ENCODE measurements around the gene MEI1.

MEI1 gene

DNA sequence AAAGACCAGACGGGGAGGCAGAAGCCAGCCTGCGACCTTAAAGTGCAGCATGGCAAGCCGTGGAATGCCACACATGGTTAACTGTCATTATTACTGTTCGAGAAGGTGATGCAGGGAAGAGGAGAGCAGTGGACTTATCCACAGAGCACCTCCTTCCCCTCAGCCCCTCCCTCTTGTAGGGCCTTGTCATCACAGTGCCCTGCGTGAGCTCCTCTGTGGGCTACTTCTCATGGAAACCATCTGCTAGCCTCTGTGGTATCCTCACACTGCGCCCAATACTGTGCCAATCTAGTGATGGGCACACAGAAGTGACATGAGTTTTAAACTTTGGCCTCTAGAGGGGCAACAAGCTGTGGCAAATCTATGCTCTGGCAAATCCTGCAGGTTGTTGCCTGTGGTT is 83.0 kb downstream of the MEI1 start:
- DNase-seq (ENCODE audit: low read depth in 2 of 2) = no peak

- DNase-seq (ENCODE audit: low read depth in 2 of 2) = no peak
Measured at GRCh38 chr22:41782751-41783150, 83.4 kb downstream of the MEI1 start.

DNA sequence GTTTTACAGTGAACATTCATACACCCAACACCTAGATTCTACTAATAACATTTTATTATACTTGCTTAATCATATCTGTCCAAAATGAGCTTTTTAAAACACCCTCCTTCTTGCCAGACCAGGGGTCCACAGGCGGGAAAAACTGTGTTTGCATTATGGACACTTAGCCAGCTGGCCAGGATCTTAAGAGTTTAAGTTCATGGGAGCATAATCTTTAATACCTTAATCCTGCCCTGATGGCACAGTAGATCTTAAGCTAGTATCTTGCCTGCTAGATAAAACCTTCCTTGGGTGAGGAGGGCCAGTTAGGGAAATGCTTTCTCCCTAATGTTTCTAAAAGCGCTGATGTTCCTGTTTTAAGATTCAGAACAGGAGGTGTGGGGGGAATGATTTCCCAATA is 88.0 kb downstream of the MEI1 start:
- DNase-seq (ENCODE audit: low read depth in 2 of 2) = no peak

- DNase-seq (ENCODE audit: low read depth in 2 of 2) = no peak
Measured at GRCh38 chr22:41793871-41794270, 94.6 kb downstream of the MEI1 start.

GRCh38 chr22:41798736-41799135 is 99.4 kb downstream of the MEI1 start:
- no peak for DNase-seq (ENCODE audit: low read depth in 2 of 2)

GRCh38 chr22:41799486-41800347 is 100.4 kb downstream of the MEI1 start:
- peak in 1 of 2 experiments; percentile 1 for DNase-seq (ENCODE audit: low read depth in 2 of 2)

- DNase-seq (ENCODE audit: low read depth in 2 of 2) = peak; percentile 52
Measured at GRCh38 chr22:41800348-41801146, 101.2 kb downstream of the MEI1 start, which contains the start of gene CCDC134. Gene CCDC134, plus strand, starts transcription at chr22:41800679. Its CDS starts 8,212 bp downstream, at chr22:41808891.

DNA sequence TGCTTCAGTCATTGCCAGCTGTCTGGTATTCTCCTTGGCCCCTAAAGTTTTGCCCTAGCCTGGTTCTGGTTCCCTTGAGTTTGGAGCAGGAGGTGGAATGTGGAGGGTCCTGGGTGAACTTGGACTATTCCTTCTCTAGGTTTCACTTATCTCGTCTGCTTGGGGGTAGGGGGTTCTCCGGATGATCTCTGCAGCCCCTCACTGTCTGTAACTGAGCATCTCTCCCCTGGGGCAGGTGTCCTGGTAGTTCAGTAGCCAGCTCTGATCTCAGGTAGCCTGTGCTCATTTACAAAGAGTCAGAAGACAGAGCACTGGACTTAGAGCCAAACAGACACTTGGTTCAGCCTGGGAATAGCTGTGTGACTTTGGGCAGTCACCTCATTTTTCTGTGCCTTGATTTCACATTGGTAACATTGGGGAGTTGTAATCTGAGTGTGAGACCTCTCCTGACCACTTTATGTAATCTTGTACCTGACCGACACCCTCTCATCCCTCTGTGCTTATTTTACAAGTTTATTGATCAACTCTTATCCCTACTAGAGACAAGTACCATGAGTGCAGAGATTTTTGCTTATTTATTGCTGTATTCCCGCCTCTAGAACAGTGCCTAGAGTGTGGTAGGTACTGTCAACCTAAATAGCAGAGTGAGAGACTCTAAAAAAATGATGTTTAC is 102.0 kb downstream of the MEI1 start:
- no peak for DNase-seq (ENCODE audit: low read depth in 2 of 2)

DNA sequence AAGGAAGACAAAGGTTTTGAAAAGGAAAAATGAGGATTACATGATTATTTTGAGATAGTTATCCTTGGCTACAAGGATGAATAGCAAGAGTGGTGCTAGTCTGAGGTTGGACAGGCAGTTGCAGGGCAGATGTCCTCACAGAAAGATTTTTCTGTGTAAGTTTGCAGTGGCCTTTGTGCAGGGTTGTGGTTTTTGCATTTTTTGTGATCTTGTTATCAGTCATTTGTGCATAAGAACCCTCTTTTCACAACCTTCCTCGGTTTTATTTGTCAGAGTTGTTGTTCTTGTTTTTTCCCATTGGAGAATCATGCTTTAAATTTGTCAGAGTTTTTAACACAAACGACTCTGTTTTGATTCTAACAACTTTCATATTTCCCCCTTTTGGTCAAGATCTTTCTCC is 102.6 kb downstream of the MEI1 start:
- DNase-seq (ENCODE audit: low read depth in 2 of 2) = no peak

DNA sequence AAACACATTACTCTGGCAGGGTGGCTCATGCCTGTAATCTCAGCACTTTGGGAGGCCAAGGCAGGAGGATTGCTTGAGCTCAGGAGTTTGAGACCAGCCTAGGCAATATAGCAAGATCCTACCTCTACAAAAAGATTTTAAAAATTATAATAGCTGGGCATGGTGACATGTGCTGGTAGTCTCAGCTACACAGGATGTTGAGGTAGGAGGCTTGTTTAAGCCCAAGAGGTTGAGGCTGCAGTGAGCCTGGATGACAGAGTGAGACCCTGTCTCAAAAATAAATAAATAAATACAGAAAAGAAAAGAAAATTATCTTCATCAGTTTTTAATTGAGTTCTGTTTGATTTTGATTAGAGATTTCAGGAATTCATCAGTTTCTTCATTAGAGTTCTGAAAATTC is 106.3 kb downstream of the MEI1 start:
- no peak for DNase-seq (ENCODE audit: low read depth in 2 of 2)

GRCh38 chr22:41808400-41808799 is 109.1 kb downstream of the MEI1 start:
- no peak for DNase-seq (ENCODE audit: low read depth in 2 of 2)

DNA sequence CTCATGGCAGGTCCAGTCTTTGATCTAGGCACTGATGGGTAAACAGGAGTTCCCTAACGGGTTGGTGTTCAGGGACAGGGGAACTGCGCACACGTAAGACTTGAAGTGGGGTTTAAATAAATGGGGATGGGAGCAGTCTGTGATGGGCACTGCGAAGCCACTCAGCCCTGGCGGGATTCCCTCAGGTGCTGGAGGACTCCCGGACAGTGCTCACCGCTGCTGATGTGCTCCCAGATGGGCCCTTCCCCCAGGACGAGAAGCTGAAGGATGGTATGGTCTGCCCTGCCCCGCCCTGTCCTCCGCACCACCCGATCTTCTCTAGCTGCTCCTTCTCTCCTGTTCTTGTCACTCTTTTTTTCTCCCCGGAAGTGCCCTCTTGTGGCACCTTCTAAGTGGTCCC is 110.7 kb downstream of the MEI1 start:
- no peak for DNase-seq (ENCODE audit: low read depth in 2 of 2)

DNA sequence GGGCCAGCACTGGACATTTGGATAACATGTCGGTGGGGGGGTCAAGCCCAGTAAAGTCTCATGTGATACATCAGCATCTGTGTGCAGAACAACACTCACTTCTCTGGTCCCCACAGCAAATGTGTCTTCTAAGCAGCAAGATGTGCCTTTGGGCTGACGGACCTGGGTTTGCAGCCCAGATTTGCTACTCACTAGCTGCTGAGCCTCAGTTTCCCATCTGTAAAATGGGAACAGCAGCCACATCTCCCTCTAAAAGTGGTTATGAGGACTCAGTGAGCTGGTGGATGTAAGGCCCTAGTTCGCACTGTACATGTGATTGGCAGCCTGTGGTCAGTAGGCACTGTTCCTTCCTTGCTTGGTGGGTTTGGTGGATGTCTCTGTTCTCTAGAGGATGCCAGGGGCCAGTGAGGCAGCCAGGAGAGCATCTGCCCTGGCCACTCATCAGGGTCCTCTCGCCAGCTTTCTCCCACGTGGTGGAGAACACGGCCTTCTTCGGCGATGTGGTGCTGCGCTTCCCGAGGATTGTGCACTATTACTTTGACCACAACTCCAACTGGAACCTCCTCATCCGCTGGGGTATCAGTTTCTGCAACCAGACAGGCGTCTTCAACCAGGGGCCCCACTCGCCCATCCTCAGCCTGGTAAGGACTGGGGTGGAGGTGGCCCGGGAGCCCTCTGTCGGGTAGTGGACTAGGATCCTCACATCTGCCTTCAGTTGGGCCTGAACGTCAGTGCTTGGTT is 113.7 kb downstream of the MEI1 start:
- no peak for DNase-seq (ENCODE audit: low read depth in 2 of 2)

DNA sequence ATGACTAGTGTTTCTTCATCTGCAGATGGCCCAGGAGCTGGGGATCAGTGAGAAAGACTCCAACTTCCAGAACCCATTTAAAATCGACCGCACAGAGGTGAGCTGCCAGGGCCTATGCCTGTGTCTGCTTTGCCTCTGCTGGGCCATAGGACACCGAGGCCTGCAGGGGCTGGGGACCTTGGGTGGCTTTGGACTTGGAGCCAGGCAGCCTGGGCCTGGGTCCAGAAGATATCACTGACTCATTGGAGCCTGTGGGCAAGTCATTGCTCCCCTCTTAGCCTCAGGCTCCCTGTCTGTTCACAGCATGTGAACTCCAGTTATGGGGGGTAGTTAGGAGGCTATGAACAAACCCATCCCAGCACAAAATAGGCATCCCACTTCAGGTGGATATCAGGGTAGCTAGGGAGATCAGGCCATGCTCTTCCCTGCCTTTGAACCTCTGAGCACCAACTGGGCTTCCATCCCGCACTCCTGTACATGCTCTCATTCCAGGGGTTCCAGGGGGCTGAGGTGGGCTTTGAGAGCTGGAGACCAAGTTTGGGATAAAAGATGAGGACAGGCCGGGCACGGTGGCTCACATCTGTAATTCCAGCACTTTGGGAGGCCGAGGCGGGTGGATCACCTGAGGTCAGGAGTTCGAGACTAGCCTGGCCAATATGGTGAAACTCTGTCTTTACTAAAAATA is 114.6 kb downstream of the MEI1 start:
- no peak for DNase-seq (ENCODE audit: low read depth in 2 of 2)

GRCh38 chr22:41815716-41816115 is 116.4 kb downstream of the MEI1 start:
- no peak for DNase-seq (ENCODE audit: low read depth in 2 of 2)

DNA sequence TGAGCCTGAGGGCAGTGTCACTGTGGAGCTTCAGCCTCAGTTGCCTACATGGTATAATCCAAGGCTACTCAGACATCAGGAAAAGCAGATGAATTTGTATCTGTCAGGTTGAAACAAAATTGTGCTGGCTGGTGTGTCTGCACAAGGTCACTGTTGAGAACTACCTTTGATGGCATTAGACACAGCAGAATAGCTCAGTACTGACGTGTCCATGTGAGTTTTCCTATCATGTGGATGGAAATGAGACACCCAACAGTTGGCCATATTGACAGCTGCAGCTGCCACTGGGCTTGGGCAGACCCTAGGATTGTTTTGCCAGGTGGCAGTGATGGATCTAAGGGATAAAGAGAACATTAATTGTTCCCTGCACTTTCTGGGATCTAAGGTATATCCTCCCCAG is 116.9 kb downstream of the MEI1 start:
- DNase-seq (ENCODE audit: low read depth in 2 of 2) = no peak

GRCh38 chr22:41816871-41817270 is 117.6 kb downstream of the MEI1 start:
- no peak for DNase-seq (ENCODE audit: low read depth in 2 of 2)

GRCh38 chr22:41818011-41818410 is 118.7 kb downstream of the MEI1 start:
- no peak for DNase-seq (ENCODE audit: low read depth in 2 of 2)

- no peak for DNase-seq (ENCODE audit: low read depth in 2 of 2)
Measured at GRCh38 chr22:41818596-41818995, 119.3 kb downstream of the MEI1 start.

- no peak for DNase-seq (ENCODE audit: low read depth in 2 of 2)
Measured at GRCh38 chr22:41819257-41819656, 120.0 kb downstream of the MEI1 start.

DNA sequence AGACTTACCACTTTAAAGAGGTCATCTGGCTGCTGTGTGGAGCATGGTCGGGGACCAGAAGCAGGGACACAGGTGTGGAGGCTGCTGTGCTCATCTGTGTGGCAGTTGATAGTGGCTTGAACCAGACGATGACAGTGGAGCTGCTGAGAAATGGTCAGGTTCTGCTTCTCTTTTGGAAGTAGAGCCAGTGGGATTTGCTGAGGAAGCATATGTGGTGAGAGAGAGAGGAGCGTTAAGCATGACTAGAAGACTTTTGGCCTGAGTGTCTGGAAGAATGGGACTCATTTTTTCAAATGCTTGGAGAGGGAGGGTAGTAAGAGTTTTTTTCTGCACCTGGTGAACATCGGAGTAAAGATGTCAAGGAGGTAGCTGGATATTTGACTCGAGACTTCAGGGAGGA is 121.1 kb downstream of the MEI1 start:
- no peak for DNase-seq (ENCODE audit: low read depth in 2 of 2)

All from fibroblast of skin of left biceps (primary cell).